ENCODE results near the gene LCOR. TPM values are rescaled to one million over a fixed set of nuclear protein-coding genes. Genes with fewer than 3 reads are reported as not detected.

Gene LCOR
- total and polyA plus RNA-seq, 9 of the 15 experiments (the other 6 are each of a cell fraction or from before 2014, with no cell fraction given) = 3.6 to 25.2 (median 14.4) TPM

DNA sequence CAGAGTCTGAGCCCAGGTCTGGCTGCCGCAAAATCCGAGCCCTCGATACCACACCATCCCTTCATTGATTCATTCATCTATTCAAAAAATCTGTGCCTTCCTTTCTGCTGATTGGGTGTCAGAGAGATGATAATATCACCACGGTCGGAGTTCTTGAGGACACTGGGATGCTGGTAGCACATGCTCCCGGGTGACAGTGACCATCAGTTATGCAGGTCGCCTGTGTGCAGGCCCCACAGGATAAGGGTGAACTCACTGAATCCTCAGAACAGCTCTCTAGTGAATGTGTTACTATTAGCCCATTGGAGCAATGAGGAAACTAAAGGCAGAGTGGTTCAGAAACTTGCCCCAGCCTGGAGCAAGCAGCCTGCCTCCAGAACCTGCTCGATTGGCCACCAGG, 208.6 kb downstream of the LCOR start (continued):
- TF ChIP-seq, protein P1, sequence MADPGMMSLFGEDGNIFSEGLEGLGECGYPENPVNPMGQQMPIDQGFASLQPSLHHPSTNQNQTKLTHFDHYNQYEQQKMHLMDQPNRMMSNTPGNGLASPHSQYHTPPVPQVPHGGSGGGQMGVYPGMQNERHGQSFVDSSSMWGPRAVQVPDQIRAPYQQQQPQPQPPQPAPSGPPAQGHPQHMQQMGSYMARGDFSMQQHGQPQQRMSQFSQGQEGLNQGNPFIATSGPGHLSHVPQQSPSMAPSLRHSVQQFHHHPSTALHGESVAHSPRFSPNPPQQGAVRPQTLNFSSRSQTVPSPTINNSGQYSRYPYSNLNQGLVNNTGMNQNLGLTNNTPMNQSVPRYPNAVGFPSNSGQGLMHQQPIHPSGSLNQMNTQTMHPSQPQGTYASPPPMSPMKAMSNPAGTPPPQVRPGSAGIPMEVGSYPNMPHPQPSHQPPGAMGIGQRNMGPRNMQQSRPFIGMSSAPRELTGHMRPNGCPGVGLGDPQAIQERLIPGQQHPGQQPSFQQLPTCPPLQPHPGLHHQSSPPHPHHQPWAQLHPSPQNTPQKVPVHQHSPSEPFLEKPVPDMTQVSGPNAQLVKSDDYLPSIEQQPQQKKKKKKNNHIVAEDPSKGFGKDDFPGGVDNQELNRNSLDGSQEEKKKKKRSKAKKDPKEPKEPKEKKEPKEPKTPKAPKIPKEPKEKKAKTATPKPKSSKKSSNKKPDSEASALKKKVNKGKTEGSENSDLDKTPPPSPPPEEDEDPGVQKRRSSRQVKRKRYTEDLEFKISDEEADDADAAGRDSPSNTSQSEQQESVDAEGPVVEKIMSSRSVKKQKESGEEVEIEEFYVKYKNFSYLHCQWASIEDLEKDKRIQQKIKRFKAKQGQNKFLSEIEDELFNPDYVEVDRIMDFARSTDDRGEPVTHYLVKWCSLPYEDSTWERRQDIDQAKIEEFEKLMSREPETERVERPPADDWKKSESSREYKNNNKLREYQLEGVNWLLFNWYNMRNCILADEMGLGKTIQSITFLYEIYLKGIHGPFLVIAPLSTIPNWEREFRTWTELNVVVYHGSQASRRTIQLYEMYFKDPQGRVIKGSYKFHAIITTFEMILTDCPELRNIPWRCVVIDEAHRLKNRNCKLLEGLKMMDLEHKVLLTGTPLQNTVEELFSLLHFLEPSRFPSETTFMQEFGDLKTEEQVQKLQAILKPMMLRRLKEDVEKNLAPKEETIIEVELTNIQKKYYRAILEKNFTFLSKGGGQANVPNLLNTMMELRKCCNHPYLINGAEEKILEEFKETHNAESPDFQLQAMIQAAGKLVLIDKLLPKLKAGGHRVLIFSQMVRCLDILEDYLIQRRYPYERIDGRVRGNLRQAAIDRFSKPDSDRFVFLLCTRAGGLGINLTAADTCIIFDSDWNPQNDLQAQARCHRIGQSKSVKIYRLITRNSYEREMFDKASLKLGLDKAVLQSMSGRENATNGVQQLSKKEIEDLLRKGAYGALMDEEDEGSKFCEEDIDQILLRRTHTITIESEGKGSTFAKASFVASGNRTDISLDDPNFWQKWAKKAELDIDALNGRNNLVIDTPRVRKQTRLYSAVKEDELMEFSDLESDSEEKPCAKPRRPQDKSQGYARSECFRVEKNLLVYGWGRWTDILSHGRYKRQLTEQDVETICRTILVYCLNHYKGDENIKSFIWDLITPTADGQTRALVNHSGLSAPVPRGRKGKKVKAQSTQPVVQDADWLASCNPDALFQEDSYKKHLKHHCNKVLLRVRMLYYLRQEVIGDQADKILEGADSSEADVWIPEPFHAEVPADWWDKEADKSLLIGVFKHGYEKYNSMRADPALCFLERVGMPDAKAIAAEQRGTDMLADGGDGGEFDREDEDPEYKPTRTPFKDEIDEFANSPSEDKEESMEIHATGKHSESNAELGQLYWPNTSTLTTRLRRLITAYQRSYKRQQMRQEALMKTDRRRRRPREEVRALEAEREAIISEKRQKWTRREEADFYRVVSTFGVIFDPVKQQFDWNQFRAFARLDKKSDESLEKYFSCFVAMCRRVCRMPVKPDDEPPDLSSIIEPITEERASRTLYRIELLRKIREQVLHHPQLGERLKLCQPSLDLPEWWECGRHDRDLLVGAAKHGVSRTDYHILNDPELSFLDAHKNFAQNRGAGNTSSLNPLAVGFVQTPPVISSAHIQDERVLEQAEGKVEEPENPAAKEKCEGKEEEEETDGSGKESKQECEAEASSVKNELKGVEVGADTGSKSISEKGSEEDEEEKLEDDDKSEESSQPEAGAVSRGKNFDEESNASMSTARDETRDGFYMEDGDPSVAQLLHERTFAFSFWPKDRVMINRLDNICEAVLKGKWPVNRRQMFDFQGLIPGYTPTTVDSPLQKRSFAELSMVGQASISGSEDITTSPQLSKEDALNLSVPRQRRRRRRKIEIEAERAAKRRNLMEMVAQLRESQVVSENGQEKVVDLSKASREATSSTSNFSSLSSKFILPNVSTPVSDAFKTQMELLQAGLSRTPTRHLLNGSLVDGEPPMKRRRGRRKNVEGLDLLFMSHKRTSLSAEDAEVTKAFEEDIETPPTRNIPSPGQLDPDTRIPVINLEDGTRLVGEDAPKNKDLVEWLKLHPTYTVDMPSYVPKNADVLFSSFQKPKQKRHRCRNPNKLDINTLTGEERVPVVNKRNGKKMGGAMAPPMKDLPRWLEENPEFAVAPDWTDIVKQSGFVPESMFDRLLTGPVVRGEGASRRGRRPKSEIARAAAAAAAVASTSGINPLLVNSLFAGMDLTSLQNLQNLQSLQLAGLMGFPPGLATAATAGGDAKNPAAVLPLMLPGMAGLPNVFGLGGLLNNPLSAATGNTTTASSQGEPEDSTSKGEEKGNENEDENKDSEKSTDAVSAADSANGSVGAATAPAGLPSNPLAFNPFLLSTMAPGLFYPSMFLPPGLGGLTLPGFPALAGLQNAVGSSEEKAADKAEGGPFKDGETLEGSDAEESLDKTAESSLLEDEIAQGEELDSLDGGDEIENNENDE (IDR thresholded peaks at IDR 0.05; ENCODE audit: low read depth, low read length) = no peak
- TF ChIP-seq KLF6 (CRISPR knock-in tag; IDR thresholded peaks at IDR 0.05; ENCODE audit: borderline replicate concordance) (no peak), TSC22D4 (tag; IDR thresholded peaks at IDR 0.05) (no peak), TAF15 (IDR thresholded peaks at IDR 0.05; ENCODE audit: low read depth, low read length) (no peak), ZNF282 (CRISPR knock-in tag; IDR thresholded peaks at IDR 0.05) (no peak), SMAD4 (CRISPR knock-in tag; conservative IDR thresholded peaks at IDR 0.05) (no peak), MEIS2 (IDR thresholded peaks at IDR 0.05; ENCODE audit: partially characterized antibody) (no peak), HMG20B (CRISPR knock-in tag; IDR thresholded peaks at IDR 0.05) (no peak), TGIF2 (CRISPR knock-in tag; IDR thresholded peaks at IDR 0.05) (no peak), EZH2 (IDR thresholded peaks at IDR 0.05; ENCODE audit: borderline replicate concordance, low read depth, low read length) (no peak), HLTF (IDR thresholded peaks at IDR 0.05) (no peak), TOE1 (IDR thresholded peaks at IDR 0.05; ENCODE audit: borderline replicate concordance) (no peak), TOE1 (CRISPR knock-in tag; IDR thresholded peaks at IDR 0.05; ENCODE audit: borderline replicate concordance, low read depth) (no peak), CSDE1 (IDR thresholded peaks at IDR 0.05) (no peak)
- TF ChIP-seq, protein P2, sequence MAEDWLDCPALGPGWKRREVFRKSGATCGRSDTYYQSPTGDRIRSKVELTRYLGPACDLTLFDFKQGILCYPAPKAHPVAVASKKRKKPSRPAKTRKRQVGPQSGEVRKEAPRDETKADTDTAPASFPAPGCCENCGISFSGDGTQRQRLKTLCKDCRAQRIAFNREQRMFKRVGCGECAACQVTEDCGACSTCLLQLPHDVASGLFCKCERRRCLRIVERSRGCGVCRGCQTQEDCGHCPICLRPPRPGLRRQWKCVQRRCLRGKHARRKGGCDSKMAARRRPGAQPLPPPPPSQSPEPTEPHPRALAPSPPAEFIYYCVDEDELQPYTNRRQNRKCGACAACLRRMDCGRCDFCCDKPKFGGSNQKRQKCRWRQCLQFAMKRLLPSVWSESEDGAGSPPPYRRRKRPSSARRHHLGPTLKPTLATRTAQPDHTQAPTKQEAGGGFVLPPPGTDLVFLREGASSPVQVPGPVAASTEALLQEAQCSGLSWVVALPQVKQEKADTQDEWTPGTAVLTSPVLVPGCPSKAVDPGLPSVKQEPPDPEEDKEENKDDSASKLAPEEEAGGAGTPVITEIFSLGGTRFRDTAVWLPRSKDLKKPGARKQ (CRISPR knock-in tag; IDR thresholded peaks at IDR 0.05) = no peak
- TF ChIP-seq, protein P3, sequence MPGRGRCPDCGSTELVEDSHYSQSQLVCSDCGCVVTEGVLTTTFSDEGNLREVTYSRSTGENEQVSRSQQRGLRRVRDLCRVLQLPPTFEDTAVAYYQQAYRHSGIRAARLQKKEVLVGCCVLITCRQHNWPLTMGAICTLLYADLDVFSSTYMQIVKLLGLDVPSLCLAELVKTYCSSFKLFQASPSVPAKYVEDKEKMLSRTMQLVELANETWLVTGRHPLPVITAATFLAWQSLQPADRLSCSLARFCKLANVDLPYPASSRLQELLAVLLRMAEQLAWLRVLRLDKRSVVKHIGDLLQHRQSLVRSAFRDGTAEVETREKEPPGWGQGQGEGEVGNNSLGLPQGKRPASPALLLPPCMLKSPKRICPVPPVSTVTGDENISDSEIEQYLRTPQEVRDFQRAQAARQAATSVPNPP (IDR thresholded peaks at IDR 0.05; ENCODE audit: borderline replicate concordance, insufficient read depth, insufficient read length) = no peak
